GM12878 (cell line): Measurements from ENCODE around the gene WNT5A. TPM values are rescaled to one million over a fixed set of nuclear protein-coding genes. Genes with fewer than 3 reads are reported as not detected.

Experiments used
- BCL3 ChIP-seq: IDR thresholded peaks from 2 replicates; pipeline ENCODE4 v1.6.1; 2011; ENCODE audit warnings: borderline replicate concordance, low read depth, mild to moderate bottlenecking, moderate library complexity, low read length; ENCODE audit not compliant: insufficient read depth, poor library complexity, severe bottlenecking
- CUX1 ChIP-seq: IDR thresholded peaks from 2 replicates; pipeline ENCODE4 v1.6.1; 2012; ENCODE audit warnings: improper control_type of control experiment, low read depth, low read length; ENCODE audit not compliant: insufficient replicate concordance
- KAT2A ChIP-seq: conservative IDR thresholded peaks from 2 replicates; pipeline ENCODE4 v1.6.1; 2011; ENCODE audit warnings: low read depth, low read length; ENCODE audit not compliant: control insufficient read depth
- ZBTB40 ChIP-seq: fragments of 450-650 bp; IDR thresholded peaks from 2 replicates; pipeline ENCODE4 v1.6.1; 2016; ENCODE audit warnings: mild to moderate bottlenecking, moderate library complexity, borderline replicate concordance
- polyA plus RNA-seq, 11 experiments: library from polyadenylated mRNA; depleted of rRNA in 4 of 11; unstranded in 6 of 11; stranded (reverse) in 5 of 11; fragments of >200 nt; fragmentation: Nextera tagmentation in 4 of 11; fragmentation: Illumina TruSeq in 1 of 11; extraction: Ambion mirVana in 4 of 11; extraction: Trizol in 1 of 11; gene quantifications; 1 replicate in 1 of 11; 2 replicates in 10 of 11; pipeline versions ENCODE4 v1.2.1 to v1.2.3, GENCODE V29; 2011 to 2016; ENCODE audit warnings: inconsistent platforms in 2 of 11, missing spikeins in 2 of 11, low read depth in 1 of 11
- total RNA-seq, 4 experiments: library from RNA; depleted of rRNA in 3 of 4; stranded (reverse); fragments of >200 nt in 3 of 4; fragmentation: Illumina TruSeq in 1 of 4; extraction: Trizol in 1 of 4; gene quantifications; 2 replicates each; pipeline versions ENCODE4 v1.2.1 to v1.2.3, GENCODE V29; 2013 to 2021

Gene WNT5A
- total and polyA plus RNA-seq, 10 of the 15 experiments (the other 5 are each of a cell fraction or from before 2014, with no cell fraction given) = 0.06 to 2.8 (median 0.39) TPM

GRCh38 chr3:55471084-55471483, 16.0 kb downstream of the WNT5A start (continued):
- TF ChIP-seq BCL3 (no peak), ZBTB40 (no peak), KAT2A (no peak), CUX1 (no peak)
